Liver (tissue), 9 donors: ENCODE results near the gene PTPRN. TPM values are rescaled to one million over a fixed set of nuclear protein-coding genes. Genes with fewer than 3 reads are reported as not detected.

Source experiments
- DNase-seq: peaks from one replicate; pipeline ENCODE4 v3.0.0-alpha.2; 2017; ENCODE audit warnings: low spot score
- H3K27ac ChIP-seq, 2 donors: one replicate each; pipeline ENCODE4 v1.7.0; 2013; ENCODE audit warnings: inconsistent platforms in 2 of 2, low read length in 2 of 2, control low read depth in 1 of 2, low read depth in 1 of 2, mild to moderate bottlenecking in 1 of 2
- H3K27me3 ChIP-seq, 4 donors: one replicate each; pipeline versions ENCODE4 v1.6.1 to v1.7.0; 2013; ENCODE audit warnings: low read length in 3 of 4, inconsistent platforms in 1 of 4, mild to moderate bottlenecking in 1 of 4, moderate library complexity in 1 of 4; ENCODE audit not compliant: control insufficient read depth in 4 of 4, insufficient read depth in 4 of 4
- H3K36me3 ChIP-seq, 4 donors: one replicate each; pipeline versions ENCODE4 v1.6.1 to v1.7.0; 2013; ENCODE audit warnings: low read length in 3 of 4, mild to moderate bottlenecking in 3 of 4, low read depth in 1 of 4, moderate library complexity in 1 of 4; ENCODE audit not compliant: control insufficient read depth in 4 of 4, insufficient read depth in 3 of 4
- H3K4me1 ChIP-seq, 4 donors: one replicate each; pipeline versions ENCODE4 v1.6.1 to v1.7.0; 2013; ENCODE audit warnings: low read length in 3 of 4, mild to moderate bottlenecking in 3 of 4, moderate library complexity in 1 of 4; ENCODE audit not compliant: control insufficient read depth in 4 of 4, insufficient read depth in 4 of 4
- H3K4me3 ChIP-seq, 3 donors: one replicate each; pipeline versions ENCODE4 v1.6.1 to v1.7.0; 2013; ENCODE audit warnings: low read length in 3 of 3, control low read depth in 1 of 3, low read depth in 1 of 3, mild to moderate bottlenecking in 1 of 3
- H3K9ac ChIP-seq, 2 donors: one replicate each; pipeline ENCODE4 v1.7.0; 2013; ENCODE audit warnings: low read length in 2 of 2, mild to moderate bottlenecking in 2 of 2, moderate library complexity in 2 of 2, control low read depth in 1 of 2, low read depth in 1 of 2
- H3K9me3 ChIP-seq, 4 donors: one replicate each; pipeline versions ENCODE4 v1.6.1 to v1.7.0; 2013; ENCODE audit warnings: low read length in 3 of 4; ENCODE audit not compliant: control insufficient read depth in 4 of 4
- ATF3 ChIP-seq: IDR thresholded peaks from 2 replicates; pipeline ENCODE4 v1.6.1; 2016; ENCODE audit warnings: antibody characterized with exemption
- CTCF ChIP-seq: fragments of 150-350 bp; IDR thresholded peaks from 2 replicates; pipeline ENCODE4 v1.5.1; 2017; ENCODE audit warnings: improper control_type of control experiment, low read depth, low read length; ENCODE audit not compliant: missing input control
- EGR1 ChIP-seq, 2 donors: IDR thresholded peaks; 2 replicates each; pipeline ENCODE4 v1.6.1; 2016 to 2018; ENCODE audit warnings: antibody characterized with exemption in 2 of 2, low read depth in 2 of 2
- FOXA1 ChIP-seq: IDR thresholded peaks from 2 replicates; pipeline ENCODE4 v1.6.1; 2016; ENCODE audit warnings: antibody characterized with exemption
- FOXA2 ChIP-seq: IDR thresholded peaks from 2 replicates; pipeline ENCODE4 v1.6.1; 2016; ENCODE audit warnings: antibody characterized with exemption
- GABPA ChIP-seq, 2 donors: IDR thresholded peaks in 1 of 2; conservative IDR thresholded peaks in 1 of 2; 2 replicates each; pipeline ENCODE4 v1.6.1; 2016; ENCODE audit warnings: antibody characterized with exemption in 2 of 2, mild to moderate bottlenecking in 1 of 2, moderate library complexity in 1 of 2
- HNF4A ChIP-seq, 2 donors: conservative IDR thresholded peaks; 2 replicates each; pipeline ENCODE4 v1.6.1; 2016; ENCODE audit warnings: antibody characterized with exemption in 2 of 2, mild to moderate bottlenecking in 2 of 2
- HNF4G ChIP-seq: IDR thresholded peaks from 2 replicates; pipeline ENCODE4 v1.6.1; 2016; ENCODE audit warnings: antibody characterized with exemption
- JUND ChIP-seq, 2 donors: IDR thresholded peaks; 2 replicates each; pipeline ENCODE4 v1.6.1; 2016; ENCODE audit warnings: antibody characterized with exemption in 2 of 2
- MAX ChIP-seq: IDR thresholded peaks from 2 replicates; pipeline ENCODE4 v1.6.1; 2016; ENCODE audit warnings: antibody characterized with exemption
- NR2F2 ChIP-seq: IDR thresholded peaks from 2 replicates; pipeline ENCODE4 v1.6.1; 2016; ENCODE audit warnings: antibody characterized with exemption
- RAD21 ChIP-seq, 2 donors: IDR thresholded peaks; 2 replicates each; pipeline ENCODE4 v1.6.1; 2016; ENCODE audit warnings: antibody characterized with exemption in 2 of 2, mild to moderate bottlenecking in 2 of 2
- REST ChIP-seq: IDR thresholded peaks from 2 replicates; pipeline ENCODE4 v1.6.1; 2016; ENCODE audit warnings: antibody characterized with exemption, mild to moderate bottlenecking
- RXRA ChIP-seq, 2 donors: IDR thresholded peaks; 2 replicates each; pipeline ENCODE4 v1.6.1; 2017 to 2018; ENCODE audit warnings: antibody characterized with exemption in 2 of 2, mild to moderate bottlenecking in 1 of 2
- SP1 ChIP-seq: IDR thresholded peaks from 2 replicates; pipeline ENCODE4 v1.6.1; 2018; ENCODE audit warnings: antibody characterized with exemption, mild to moderate bottlenecking
- TAF1 ChIP-seq: conservative IDR thresholded peaks from 2 replicates; pipeline ENCODE4 v1.6.1; 2016; ENCODE audit warnings: antibody characterized with exemption, mild to moderate bottlenecking
- YY1 ChIP-seq: IDR thresholded peaks from 2 replicates; pipeline ENCODE4 v1.6.1; 2016; ENCODE audit warnings: antibody characterized with exemption, mild to moderate bottlenecking
- ZBTB33 ChIP-seq: IDR thresholded peaks from 2 replicates; pipeline ENCODE4 v1.6.1; 2016; ENCODE audit warnings: antibody characterized with exemption
- WGBS: extraction: QIAGEN DNeasy Blood & Tissue Kit; methylation state at CpG from one replicate; pipeline ENCODE4 v1.1.7; 2013; 5-methylcytosine and 5-hydroxymethylcytosine counted together
- polyA plus RNA-seq, 2 donors: library from polyadenylated mRNA; stranded (reverse) in 1 of 2; unstranded in 1 of 2; fragments of 200-250 nt in 1 of 2; fragments of >200 nt in 1 of 2; fragmentation: Nextera tagmentation in 1 of 2; extraction: Ambion mirVana in 1 of 2; gene quantifications; one replicate each; pipeline versions ENCODE4 v1.2.1 to v1.2.3, GENCODE V29; 2013 to 2015
- total RNA-seq, 2 donors: library from RNA; depleted of rRNA; stranded (reverse); fragments of >200 nt; gene quantifications; one replicate each; pipeline ENCODE4 v1.2.3, GENCODE V29; 2014
- donor health status: healthy.
- donor health status: healthy.
- donor health status: healthy.
- donor health status: healthy.
- donor health status: healthy.

Gene PTPRN
- total and polyA plus RNA-seq, 4 donors, result 2.2 TPM; not detected in 3

- Histone ChIP-seq H3K9ac (no peak overlapping the region), H3K27ac (no peak overlapping the region), H3K9me3 (peaks cover 0 to 11% (median 2%) of the 10 kb centered on the region in 4 donors), H3K36me3 (no peaks in the 10 kb centered on the region), H3K4me1 (no peaks in the 10 kb centered on the region), H3K4me3 (no peak overlapping the region), H3K27me3 (peaks cover 2 to 12% (median 6%) of the 10 kb centered on the region in 4 donors)
- 73% methylated on average over 2 of the region's 2 CpGs for WGBS
- no peak for DNase-seq
- TF ChIP-seq RAD21 (IDR thresholded peaks at IDR 0.05), result no peak
- TF ChIP-seq EGR1 (IDR thresholded peaks at IDR 0.05; ENCODE audit: low read depth in 2 of 2), result no peak
- TF ChIP-seq SP1, result no peak
These were observed 24.9 kb upstream of the PTPRN start for GRCh38 chr2:219334076-219334475.

GRCh38 chr2:219332542-219332941 lies 23.3 kb upstream of the PTPRN start, which contains the start of gene RESP18:
RESP18 (minus strand) TSS chr2:219332744.
- DNase-seq, result peak; percentile 9
- 12% methylated on average over 24 of the region's 24 CpGs for WGBS
- Histone ChIP-seq H3K9me3 (peaks cover 0 to 11% (median 2%) of the 10 kb centered on the region in 4 donors), H3K27me3 (peaks cover 2 to 12% (median 6%) of the 10 kb centered on the region in 4 donors), H3K4me3 (no peak within 1 kb of the TSS), H3K27ac (no peak within 1 kb of the TSS), H3K36me3 (no peaks in the 10 kb centered on the region), H3K4me1 (no peaks in the 10 kb centered on the region), H3K9ac (no peak within 1 kb of the TSS)
- no peak for TF ChIP-seq CTCF
- TF ChIP-seq ATF3, result no peak
- TF ChIP-seq FOXA1, result no peak
- no peak for TF ChIP-seq RXRA (IDR thresholded peaks at IDR 0.05)
- no peak for TF ChIP-seq GABPA (IDR thresholded peaks at IDR 0.05 in 1 of 2, conservative IDR thresholded peaks at IDR 0.05 in 1 of 2)
- no peak for TF ChIP-seq JUND (IDR thresholded peaks at IDR 0.05)
- no peak for TF ChIP-seq YY1
- TF ChIP-seq FOXA2, result no peak
- TF ChIP-seq MAX, result no peak
- no peak for TF ChIP-seq ZBTB33
- no peak for TF ChIP-seq EGR1 (IDR thresholded peaks at IDR 0.05; ENCODE audit: low read depth in 2 of 2)
- TF ChIP-seq HNF4A (conservative IDR thresholded peaks at IDR 0.05), result no peak
- no peak for TF ChIP-seq NR2F2
- TF ChIP-seq HNF4G, result no peak
- no peak for TF ChIP-seq RAD21 (IDR thresholded peaks at IDR 0.05)
- TF ChIP-seq TAF1, result no peak
- no peak for TF ChIP-seq REST
- no peak for TF ChIP-seq SP1
